MM.1S (cell line): Measurements from ENCODE around the gene MAPK11.

Experiments used
- DNase-seq: peaks from one replicate; pipeline ENCODE4 v3.0.0-alpha.2; 2015
- H2AFZ ChIP-seq: fragments of 300-600 bp; sonication (generic); 2 replicates; pipeline ENCODE4 v1.6.0; 2016; ENCODE audit warnings: antibody characterized with exemption, low read length
- H3F3A ChIP-seq: fragments of 300-600 bp; sonication (generic); 2 replicates; pipeline ENCODE4 v1.6.1; 2016; ENCODE audit warnings: mild to moderate bottlenecking, antibody characterized with exemption, low read length, moderate library complexity, mixed read lengths; ENCODE audit not compliant: insufficient read depth
- H3K27ac ChIP-seq: fragments of 300-600 bp; sonication (generic); 2 replicates; pipeline ENCODE4 v1.5.1; 2016; ENCODE audit warnings: mild to moderate bottlenecking, low read length
- H3K27me3 ChIP-seq: fragments of 300-600 bp; sonication (generic); replicated peaks from 2 replicates; pipeline ENCODE4 v1.6.0; 2016; ENCODE audit warnings: low read length; ENCODE audit not compliant: insufficient read depth
- H3K36me3 ChIP-seq: fragments of 300-600 bp; sonication (generic); replicated peaks from 2 replicates; pipeline ENCODE4 v1.6.1; 2016; ENCODE audit warnings: mild to moderate bottlenecking, low read length, mixed read lengths; ENCODE audit not compliant: insufficient read depth
- H3K4me1 ChIP-seq: fragments of 300-600 bp; sonication (generic); 2 replicates; pipeline ENCODE4 v1.6.1; 2016; ENCODE audit warnings: low read length, mixed read lengths
- H3K4me2 ChIP-seq: fragments of 300-600 bp; sonication (generic); 2 replicates; pipeline ENCODE4 v1.6.0; 2016; ENCODE audit warnings: low read depth, low read length
- H3K4me3 ChIP-seq: fragments of 300-600 bp; sonication (generic); 2 replicates; pipeline ENCODE4 v1.5.1; 2016; ENCODE audit warnings: low read length, mixed read lengths
- H3K79me2 ChIP-seq: fragments of 300-600 bp; sonication (generic); 2 replicates; pipeline ENCODE4 v1.6.1; 2016; ENCODE audit warnings: mixed run types, low read length, mixed read lengths
- H3K9ac ChIP-seq: fragments of 300-600 bp; sonication (generic); 2 replicates; pipeline ENCODE4 v1.6.1; 2016; ENCODE audit warnings: low read length, mixed read lengths
- H3K9me2 ChIP-seq: fragments of 300-600 bp; sonication (generic); replicated peaks from 2 replicates; pipeline ENCODE4 v1.6.1; 2016; ENCODE audit warnings: mild to moderate bottlenecking, low read length, mixed read lengths; ENCODE audit not compliant: insufficient read depth
- H3K9me3 ChIP-seq: fragments of 300-600 bp; sonication (generic); replicated peaks from 2 replicates; pipeline ENCODE4 v1.6.1; 2016; ENCODE audit warnings: mild to moderate bottlenecking, low read length, mixed read lengths; ENCODE audit not compliant: insufficient read depth
- H4K20me1 ChIP-seq: fragments of 300-600 bp; sonication (generic); 2 replicates; pipeline ENCODE4 v1.6.1; 2016; ENCODE audit warnings: mild to moderate bottlenecking, low read length, moderate library complexity, mixed read lengths; ENCODE audit not compliant: insufficient read depth
- CTCF ChIP-seq: fragments of 300-600 bp; sonication (generic); IDR thresholded peaks from 2 replicates; pipeline ENCODE4 v1.5.1; 2016; ENCODE audit warnings: antibody characterized with exemption, low read length, mixed read lengths
- EZH2 ChIP-seq: fragments of 300-600 bp; sonication (generic); optimal IDR thresholded peaks from 2 replicates; pipeline ENCODE3; 2017; ENCODE audit warnings: low read depth, mild to moderate bottlenecking, antibody characterized with exemption, low read length, mixed read lengths
- EZH2phosphoT487 ChIP-seq: fragments of 300-600 bp; sonication (generic); IDR thresholded peaks from 2 replicates; pipeline ENCODE4 v1.6.1; 2018; ENCODE audit warnings: antibody characterized with exemption, low read length

Gene MAPK11

GRCh38 chr22:50313600-50313999 is 43.4 kb upstream of the MAPK11 start:
- Histone ChIP-seq H3K4me3 (peak overlapping the region; percentile 72), H3K4me1 (peaks cover 20% of the 10 kb centered on the region), H3K9me2 (no peaks in the 10 kb centered on the region), H2AFZ (no peak overlapping the region), H3K27ac (peak overlapping the region; percentile 87; the same call in 1 of the 2 replicates), H3K4me2 (peak overlapping the region; percentile 98), H3K79me2 (peaks cover 11% of the 10 kb centered on the region), H3K9ac (peak overlapping the region; percentile 77), H3F3A (peaks cover 16% of the 10 kb centered on the region), H4K20me1 (no peaks in the 10 kb centered on the region), H3K27me3 (no peaks in the 10 kb centered on the region), H3K9me3 (no peaks in the 10 kb centered on the region), H3K36me3 (no peaks in the 10 kb centered on the region)
- no peak for TF ChIP-seq EZH2phosphoT487
- no peak for TF ChIP-seq CTCF
- no peak for TF ChIP-seq EZH2
- DNase-seq: no peak

DNA sequence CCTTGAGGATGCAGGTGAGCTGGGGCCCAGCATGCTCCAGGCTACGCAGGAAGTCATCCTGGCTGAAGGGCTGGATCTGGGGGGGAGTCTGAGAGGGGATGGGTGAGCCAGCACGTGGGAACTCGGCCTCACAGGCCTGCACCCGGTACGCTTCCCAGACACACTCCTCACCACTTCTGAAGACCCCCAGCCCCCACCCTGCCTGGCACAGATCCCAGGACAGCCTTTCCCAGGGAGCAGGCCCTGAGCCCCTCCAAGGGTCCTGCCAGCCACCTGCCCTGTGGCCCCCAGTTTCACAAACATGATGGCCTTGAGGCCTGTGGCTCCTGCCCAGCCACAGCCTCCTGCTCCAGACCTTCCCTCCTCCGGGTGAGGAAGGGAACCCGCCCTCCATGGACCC is 42.8 kb upstream of the MAPK11 start:
- H3K4me2 ChIP-seq: no peak overlapping the region
- H3K4me1 ChIP-seq: peaks cover 26% of the 10 kb centered on the region
- TF ChIP-seq EZH2phosphoT487 (no peak), EZH2 (no peak), CTCF (no peak)
- no peak overlapping the region for H3K4me3 ChIP-seq
- H3K36me3 ChIP-seq: no peaks in the 10 kb centered on the region
- H3K27ac ChIP-seq: no peak overlapping the region
- H2AFZ ChIP-seq: no peak overlapping the region
- peaks cover 11% of the 10 kb centered on the region for H3K79me2 ChIP-seq
- H3K27me3 ChIP-seq: no peaks in the 10 kb centered on the region
- H3K9me2 ChIP-seq: no peaks in the 10 kb centered on the region
- H3K9me3 ChIP-seq: no peaks in the 10 kb centered on the region
- H3K9ac ChIP-seq: no peak overlapping the region
- no peaks in the 10 kb centered on the region for H4K20me1 ChIP-seq
- peaks cover 17% of the 10 kb centered on the region for H3F3A ChIP-seq
- no peak for DNase-seq

DNA sequence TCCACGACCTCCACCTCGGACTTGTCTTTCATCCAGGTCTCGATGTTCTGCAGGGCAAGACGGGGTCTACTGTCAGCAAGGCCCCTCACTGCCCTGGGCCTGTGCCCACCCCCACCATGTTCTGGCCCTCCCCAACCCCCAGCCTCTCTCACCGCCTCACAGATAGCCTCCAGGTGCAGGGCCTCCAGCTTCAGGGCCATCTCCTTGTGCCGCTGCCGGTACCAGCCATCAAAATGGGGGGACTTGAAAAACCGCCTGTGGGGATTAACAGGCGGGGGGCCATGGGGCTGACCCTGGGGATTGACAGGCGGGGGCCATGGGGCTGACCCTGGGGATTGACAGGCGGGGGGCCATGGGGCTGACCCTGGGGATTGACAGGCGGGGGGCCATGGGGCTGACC is 42.2 kb upstream of the MAPK11 start:
- Histone ChIP-seq H3K4me2 (no peak overlapping the region), H3K27me3 (no peaks in the 10 kb centered on the region), H3K27ac (no peak overlapping the region), H4K20me1 (no peaks in the 10 kb centered on the region), H3K36me3 (no peaks in the 10 kb centered on the region), H3K9me2 (no peaks in the 10 kb centered on the region), H2AFZ (no peak overlapping the region), H3K4me3 (no peak overlapping the region), H3K79me2 (peaks cover 11% of the 10 kb centered on the region), H3F3A (peaks cover 19% of the 10 kb centered on the region), H3K9me3 (no peaks in the 10 kb centered on the region), H3K9ac (no peak overlapping the region), H3K4me1 (peaks cover 29% of the 10 kb centered on the region)
- DNase-seq: no peak
- TF ChIP-seq EZH2 (no peak), CTCF (no peak), EZH2phosphoT487 (no peak)
